Right forelimb (tissue), 1 donor: ENCODE data around the gene DNA2.
"Not testable (repeated sequence)": the region's sequence is repeated elsewhere in the genome, so short reads cannot be mapped to it uniquely, and the experiment has no call there.

Experiments used
- DNase-seq: peaks from one replicate; pipeline ENCODE4 v3.0.0-alpha.2; 2018

DNA2 gene, protein sequence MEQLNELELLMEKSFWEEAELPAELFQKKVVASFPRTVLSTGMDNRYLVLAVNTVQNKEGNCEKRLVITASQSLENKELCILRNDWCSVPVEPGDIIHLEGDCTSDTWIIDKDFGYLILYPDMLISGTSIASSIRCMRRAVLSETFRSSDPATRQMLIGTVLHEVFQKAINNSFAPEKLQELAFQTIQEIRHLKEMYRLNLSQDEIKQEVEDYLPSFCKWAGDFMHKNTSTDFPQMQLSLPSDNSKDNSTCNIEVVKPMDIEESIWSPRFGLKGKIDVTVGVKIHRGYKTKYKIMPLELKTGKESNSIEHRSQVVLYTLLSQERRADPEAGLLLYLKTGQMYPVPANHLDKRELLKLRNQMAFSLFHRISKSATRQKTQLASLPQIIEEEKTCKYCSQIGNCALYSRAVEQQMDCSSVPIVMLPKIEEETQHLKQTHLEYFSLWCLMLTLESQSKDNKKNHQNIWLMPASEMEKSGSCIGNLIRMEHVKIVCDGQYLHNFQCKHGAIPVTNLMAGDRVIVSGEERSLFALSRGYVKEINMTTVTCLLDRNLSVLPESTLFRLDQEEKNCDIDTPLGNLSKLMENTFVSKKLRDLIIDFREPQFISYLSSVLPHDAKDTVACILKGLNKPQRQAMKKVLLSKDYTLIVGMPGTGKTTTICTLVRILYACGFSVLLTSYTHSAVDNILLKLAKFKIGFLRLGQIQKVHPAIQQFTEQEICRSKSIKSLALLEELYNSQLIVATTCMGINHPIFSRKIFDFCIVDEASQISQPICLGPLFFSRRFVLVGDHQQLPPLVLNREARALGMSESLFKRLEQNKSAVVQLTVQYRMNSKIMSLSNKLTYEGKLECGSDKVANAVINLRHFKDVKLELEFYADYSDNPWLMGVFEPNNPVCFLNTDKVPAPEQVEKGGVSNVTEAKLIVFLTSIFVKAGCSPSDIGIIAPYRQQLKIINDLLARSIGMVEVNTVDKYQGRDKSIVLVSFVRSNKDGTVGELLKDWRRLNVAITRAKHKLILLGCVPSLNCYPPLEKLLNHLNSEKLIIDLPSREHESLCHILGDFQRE

DNA sequence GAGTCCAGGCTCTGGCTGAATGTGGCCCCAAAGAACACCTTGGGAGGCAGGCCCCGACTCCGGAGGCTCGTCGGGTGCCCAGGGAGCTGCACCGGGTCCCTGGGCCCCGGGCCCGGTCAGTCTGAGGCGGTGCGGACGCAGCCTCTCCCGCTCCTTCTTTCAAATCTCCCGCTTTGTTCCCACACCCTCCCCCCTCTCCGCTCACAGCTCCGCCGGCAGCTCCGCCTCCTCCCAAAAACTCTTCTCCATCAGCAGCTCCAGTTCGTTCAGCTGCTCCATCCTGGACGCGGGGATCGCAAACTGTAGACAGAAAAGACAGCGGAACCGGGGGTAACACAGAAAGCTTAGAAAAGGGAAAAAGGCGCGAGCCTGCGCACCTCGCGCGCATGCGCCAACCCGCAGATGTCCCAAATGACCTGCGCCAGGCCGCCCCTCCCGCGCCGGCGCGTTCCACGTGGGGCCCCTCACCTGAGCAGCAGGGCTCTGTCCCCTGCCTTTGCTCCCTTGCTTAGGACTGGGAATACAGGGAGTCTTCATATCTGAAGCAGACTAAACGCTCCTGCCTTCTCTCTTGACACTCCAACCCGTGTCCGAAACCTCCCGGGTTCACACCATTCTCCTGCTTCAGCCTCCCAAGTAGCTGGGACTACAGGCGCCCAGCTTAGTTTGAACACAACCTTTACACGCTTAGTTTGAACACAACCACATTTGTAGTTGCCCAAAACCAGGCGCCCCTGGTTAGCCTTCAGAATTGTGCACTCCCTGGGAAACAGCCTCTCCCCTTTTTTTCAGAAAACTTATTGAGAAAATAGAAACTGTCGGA, at the start of gene DNA2:
TSS of gene DNA2 (minus strand) at position 388 of the 823 bp plus-strand sequence. CDS start at position 279, 109 bp downstream.
- DNase-seq: peak; percentile 86

DNA sequence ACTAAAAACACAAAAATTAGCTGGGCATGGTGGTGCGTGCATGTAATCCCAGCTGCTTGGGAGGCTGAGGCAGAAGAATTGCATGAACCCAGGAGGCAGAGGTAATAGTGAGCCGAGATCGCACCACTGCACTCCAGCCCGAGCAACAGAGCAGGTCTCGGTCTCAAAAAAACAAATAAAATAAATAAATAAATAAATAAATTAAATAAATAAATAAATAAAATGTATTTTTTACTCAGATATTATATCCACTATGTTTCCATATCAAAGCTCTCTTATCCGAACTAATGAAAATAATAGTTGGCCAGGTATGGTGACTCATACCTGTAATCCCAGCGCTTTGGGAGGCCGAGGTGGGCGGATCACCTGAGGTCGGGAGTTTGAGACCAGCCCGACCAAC, 46.8 kb upstream of the DNA2 start:
- DNase-seq: not testable (repeated sequence)

DNA sequence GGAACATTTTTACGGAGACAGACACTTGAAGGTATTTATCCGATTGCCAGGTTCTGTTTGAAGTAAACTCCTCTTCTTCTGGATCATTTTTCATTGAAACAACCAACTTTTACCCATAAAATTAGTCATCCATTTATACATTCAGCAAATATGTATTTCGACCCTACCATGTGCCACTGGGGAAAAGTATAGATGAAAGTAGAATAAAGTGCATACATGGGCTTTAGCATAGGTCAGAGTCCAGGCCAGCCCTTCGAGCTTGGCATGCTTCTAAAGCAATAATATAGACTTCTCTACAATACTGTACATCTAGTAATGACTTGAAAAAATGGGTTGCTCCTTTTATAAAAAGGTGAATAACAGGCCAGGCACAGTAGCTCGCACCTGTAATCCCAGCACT, 45.4 kb upstream of the DNA2 start:
- DNase-seq: no peak

DNA sequence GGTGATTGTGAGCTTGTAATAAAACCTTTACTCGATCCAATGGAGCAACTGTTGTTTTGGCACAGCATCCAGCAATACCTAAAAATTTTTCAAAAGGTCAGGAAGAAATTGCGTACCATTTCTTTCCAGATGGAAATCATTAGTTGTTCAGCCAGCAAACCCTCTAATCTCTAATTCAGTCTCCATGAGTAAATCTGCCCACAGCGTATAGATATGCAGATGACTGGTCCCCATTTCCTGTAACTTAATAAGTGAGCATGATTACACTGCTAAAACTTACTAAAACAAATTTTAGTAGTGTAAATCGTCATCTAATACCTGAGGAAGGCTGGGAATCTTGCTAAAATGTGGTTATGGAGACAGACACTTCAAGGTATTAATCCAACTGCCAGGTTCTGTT, 45.0 kb upstream of the DNA2 start:
- DNase-seq: no peak

DNA sequence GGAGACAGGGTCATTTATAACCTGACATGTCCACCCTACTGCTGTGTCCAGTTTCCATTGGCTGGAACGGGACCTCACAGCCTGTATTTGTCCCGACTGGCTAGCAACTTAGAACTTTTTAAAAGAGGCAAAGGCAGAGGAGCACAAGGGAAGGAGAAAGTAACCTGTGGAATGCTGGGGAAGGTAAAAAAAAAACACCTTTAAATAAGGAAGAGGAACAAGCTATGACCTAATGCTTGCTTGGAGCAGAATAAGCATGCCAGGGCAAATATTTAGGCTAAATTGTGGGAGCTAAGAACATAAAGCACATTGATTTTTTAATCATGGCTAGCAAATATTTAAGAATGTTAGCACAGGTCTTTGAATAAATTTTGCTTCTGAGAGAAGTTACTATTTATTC, 44.4 kb upstream of the DNA2 start:
- not testable (repeated sequence) for DNase-seq

DNA sequence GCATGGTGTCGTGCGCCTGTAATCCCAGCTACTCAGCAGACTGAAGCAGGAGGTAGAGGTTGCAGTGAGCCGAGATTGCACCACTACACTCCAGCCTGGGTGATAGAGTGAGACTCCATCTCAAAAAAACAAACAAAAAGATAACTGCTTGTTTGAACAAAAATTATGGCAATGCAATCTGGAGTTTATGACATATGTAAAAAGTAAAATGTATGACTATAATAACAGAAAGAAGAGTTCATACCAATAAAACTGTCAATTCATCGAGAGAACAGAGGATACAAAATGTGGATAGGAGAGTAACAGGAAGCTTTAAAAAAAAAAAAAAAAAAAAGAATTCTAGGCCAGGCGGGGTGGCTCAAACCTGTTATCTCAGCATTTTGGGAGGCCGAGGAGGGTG, 36.3 kb upstream of the DNA2 start:
- no peak for DNase-seq

DNA sequence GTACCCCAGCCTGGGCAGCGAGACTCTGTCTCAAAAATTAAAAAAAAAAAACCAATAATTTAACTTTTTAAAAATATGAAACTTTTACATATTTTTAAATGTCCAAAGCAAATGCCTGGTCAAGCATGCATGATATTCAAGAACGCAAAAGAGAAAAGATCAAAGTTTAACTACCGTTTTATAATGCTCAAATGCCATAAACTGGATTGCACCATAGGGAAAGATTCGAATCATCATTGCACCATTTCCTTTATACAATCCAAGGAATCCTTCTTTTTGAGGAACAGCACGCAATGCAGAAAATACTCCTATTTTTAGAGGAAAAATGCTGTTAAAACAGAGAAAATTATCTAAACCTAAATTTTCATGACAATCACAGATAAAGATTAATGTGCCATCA, 34.6 kb upstream of the DNA2 start:
- DNase-seq: no peak

DNA sequence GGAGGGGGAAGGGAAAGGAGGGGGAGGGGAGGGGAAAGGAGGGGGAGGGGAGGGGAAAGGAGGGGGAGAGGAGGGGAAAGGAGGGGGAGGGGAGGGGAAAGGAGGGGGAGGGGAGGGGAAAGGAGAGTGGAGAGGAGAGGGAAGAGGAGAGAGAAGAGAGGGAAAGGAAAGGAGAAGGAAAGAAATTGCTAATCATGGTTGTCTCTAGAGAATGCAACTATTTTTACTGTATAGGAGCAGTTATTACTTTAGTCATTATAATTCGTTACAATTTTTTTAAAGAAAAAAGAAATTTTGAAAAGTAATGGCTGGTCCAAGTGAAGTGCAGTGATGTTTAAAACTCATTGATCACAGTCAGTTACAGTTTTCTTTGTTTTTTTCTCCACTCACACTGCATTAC, 31.1 kb upstream of the DNA2 start:
- DNase-seq: no peak

DNA sequence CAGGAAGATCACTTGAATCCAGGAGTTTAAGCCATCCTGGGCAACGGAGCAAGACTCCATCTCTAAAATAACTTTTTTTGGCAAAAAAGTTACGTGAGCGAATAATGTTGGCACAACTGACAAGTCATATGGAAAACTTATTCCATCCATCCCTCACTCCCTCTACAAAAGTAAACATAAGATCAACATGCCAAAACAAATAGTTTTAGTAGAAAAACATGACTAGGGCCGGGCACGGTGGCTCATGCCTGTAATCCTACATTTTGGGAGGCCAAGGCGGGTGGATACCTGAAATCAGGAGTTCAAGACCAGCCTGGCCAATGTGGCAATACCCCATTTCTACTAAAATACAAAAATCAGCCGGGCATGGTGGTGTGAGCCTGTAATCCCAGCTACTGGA, 29.9 kb upstream of the DNA2 start:
- no peak for DNase-seq

DNA sequence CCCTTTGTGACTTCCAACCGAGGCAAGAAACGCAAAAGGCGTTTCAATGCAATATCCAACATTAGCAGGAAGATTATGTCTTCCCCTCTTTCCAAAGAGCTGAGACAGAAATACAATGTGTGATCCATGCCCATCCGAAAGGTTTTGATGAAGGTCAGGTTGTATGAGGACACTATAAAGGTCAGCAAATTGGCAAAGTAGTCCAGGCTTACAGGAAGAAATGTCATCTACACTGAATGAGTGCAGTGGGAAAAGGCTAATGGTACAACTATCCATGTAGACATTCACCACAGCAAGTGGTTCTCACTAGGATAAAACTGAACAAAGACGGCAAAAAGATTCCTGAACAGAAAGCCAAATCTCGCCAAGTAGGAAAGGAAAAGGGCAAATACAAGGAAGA, 27.8 kb upstream of the DNA2 start:
- no peak for DNase-seq

DNA sequence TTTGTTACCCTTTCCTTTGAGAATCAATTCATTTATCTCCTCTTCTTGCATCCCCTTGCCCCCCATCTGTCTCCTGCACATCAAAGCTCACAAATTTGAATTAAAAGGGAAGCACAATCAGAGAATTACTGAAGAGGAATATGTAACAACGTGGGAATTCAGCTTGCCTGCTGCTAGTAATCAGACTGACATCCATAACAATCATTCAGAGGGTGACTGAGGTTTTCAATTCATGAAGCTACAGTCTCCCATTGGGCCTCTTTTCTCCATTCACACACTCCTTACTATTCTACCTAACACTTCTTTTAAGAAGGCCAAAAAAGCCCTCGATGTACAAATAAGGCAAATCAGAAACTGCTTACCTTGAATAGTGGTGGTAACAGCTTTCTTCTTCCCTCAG, 24.3 kb upstream of the DNA2 start:
- DNase-seq: no peak

DNA sequence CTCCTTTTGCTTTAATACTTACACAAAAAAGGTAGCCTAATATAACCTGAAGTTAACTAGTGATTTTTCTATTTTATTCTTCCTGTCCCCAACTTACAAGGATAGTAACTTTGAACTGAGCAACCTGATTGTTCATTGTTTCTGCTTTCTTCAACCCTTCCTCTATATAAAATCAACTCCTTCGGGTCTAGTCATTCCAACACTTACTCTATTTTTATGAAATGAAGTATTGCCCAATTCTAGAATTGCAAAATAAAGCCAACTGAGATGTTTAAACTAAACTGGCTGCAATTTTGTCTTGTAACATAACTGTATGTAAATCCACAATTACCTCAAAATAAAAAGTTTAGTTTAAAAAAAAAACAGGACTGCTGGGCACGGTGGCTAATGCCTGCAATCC, 20.3 kb upstream of the DNA2 start:
- no peak for DNase-seq

DNA sequence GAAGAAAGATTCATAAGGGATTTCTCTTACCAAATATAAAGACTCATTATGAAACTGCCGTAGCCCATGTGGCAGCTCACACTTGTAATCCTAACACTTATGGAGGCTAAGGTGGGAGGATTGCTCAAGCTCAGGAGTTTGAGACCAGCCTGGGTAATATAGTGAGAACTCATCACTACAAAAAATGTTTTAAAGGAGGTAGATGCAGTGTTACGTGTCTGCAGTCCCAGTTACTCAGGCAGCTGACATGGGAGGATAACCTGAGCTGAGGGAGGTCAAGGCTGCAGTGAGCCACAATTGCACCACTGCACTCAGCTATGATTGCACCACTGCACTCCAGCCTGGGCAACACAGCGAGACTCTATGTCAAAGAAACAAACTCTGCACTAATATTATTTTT, 18.1 kb upstream of the DNA2 start:
- no peak for DNase-seq

DNA sequence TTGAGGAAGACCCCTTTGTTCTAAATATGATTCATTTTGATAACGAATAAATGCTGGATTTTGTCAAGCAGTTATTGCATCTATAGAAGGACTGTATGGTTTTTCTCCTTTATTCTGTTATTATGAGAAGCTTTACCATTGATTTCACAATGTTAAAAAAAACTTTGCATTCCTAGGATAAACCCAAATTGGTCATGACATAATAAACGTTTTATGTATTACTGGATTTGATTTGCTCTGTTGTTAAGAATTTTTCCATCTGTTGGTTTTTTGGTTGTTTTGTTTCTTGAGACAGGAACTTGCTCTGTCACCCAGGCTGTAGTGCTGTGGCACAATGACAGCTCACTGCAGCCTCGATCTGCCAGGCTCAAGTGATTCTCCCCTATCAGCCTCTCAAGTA, 2.2 kb upstream of the DNA2 start:
- no peak for DNase-seq

DNA sequence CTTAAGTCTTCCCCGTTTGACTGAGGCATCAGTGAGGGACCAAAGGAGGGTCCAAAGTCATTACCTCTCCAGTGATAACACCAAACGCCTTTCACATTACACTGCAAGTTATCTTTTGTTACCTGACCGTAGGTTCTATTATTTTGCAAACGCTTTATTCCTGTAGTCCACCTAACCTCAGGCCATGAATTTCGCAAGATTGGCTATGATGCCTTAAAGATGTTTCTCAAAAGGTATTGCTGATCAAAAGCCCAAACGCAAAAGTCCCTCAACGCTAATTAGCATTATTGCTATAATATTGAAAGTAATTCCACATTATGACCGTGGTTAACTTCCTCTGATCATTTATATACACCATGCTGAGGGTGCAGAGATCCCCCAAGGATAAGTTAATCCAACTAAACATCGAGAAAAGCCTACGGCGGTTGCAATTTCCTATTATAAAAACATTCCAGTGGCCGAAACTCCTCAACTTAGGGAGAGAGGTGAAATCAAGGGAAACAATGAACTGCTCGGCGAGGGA, 649 bp downstream of the DNA2 start:
- no peak for DNase-seq

DNA sequence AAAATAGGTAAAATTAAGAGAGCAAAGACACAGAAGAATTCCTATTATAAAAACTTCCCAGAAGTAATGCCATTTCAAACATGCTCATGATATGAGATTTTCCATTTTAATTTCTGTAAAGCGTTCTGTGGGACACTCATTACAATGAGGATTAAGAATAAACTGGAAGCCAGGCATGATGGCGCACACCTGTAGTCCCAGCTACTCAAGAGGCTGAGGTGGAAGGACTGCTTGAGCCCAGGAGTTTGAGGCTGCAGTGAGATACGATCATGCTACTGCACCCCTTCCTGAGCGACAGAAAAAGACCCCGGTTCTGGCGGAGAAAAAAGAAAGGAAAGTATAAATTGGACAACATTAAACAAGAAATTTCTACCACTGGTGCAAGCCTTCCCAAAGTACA, 1.5 kb downstream of the DNA2 start:
- DNase-seq: no peak

DNA sequence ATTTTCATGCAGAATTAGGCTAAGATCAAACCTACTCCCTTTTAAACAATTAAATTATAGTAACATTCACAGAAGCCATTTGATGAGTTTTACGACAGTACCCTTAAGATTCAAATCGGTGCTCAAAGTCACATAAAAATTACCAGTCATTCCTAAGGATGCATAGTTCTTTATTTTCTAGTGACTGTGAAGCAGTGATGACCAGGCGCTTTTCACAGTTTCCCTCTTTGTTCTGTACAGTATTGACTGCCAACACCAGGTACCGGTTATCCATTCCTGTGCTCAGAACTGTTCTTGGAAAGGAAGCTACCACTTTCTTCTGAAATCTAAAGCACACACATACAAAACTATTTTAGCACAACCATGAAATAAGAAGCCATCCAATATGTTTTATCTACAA, 1.9 kb downstream of the DNA2 start:
- no peak for DNase-seq

DNA sequence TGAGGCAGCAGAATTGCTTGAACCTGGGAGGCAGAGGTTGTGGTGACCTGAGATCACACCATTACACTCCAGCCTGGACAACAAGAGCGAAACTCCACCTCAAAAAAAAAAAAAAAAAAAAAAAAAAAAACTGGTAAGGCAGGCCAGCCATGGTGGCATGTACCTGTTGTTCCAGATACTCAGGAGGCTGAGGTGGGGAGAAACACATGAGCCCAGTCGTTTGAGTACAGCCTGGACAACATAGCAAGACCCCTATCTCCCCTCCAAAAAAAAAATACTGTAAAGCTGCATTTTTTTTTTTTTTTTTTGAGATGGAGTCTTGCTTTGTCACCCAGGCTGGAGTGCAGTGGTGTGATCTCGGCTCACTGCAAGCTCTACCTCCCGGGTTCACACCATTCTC, 7.0 kb downstream of the DNA2 start:
- not testable (repeated sequence) for DNase-seq

DNA sequence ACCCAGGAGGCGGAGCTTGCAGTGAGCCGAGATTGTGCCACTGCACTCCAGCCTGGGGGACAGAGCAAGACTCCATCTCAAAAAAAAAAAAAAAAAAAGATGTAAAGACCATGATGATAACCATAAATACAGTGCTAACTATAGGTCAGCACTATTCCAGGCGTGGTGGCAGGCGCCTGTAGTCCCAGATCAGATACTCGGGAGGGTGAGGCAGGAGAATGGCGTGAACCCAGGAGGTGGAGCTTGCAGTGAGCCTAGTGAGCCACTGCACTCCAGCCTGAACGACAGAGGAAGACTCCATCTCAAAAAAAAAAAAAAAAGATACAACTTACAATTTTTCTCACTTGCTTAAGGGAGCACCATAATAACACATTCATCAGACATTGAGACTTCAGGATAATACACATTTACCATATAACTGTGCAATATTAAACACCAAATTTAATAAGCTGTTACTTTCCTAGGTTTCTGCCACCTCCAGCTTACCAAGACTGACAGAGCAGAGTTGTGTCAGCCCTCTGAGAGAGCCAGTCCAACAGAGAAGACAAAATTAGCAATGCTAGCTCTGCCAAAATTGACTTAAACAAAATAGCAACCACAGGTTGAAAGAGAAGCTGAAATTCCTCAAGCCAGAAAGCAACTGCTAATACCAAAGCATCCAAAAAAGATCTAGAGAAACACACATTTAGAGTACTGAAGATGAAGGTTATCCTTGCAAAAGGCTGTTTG, 8.2 kb downstream of the DNA2 start:
- DNase-seq: no peak

DNA sequence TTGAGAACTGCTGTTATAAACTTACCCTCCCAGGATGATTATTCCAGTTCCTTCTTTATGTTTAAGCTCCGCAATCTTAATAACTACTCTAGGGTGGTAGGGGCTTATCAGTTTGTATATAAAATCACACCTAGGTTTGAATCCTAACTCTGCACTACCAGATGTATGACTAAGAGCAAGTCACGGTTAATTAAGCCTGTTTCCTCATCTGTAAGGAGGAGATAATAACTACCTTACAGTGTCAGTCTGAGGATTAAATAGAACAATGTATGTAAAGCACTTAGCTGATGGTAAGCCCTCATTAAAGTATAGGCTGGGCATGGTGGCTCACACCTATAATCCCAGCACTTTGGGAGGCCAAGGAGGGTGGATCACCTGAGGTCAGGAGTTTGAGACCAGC, 9.2 kb downstream of the DNA2 start:
- DNase-seq: no peak

DNA sequence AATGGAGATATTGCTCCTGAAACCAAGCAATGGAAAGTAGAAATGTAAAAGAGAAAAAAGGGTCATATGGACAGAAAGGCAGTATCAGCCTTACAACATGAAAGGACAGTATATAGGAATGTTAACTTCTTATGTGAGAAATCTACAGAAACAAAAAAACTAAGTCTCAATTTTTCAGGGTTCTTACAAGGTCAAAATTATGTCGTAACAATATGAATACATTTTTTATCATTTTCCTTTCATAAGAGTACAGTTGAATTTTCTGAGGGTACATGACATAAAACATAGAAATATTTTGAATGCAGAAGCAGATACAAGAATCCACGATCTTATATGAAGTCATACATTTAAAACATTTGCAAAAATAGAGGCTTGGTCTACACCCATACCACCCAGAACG, 10.7 kb downstream of the DNA2 start:
- DNase-seq: no peak

DNA sequence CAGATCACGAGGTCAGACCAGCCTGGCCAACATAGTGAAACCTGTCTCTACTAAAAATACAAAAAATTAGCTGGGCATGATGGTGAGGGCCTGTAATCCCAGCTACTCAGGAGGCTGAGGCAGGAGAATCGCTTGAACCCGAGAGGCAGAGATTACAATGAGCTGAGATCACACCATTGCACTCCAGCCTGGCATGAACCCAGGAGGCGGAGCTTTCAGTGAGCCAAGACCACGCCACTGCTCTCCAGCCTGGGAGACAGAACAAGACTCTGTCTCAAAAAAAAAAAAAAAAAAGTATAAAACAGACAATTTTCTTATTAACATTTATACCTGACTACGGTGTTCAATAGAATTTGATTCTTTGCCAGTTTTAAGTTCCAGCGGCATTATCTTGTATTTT, 22.1 kb downstream of the DNA2 start:
- DNase-seq: peak; percentile 64
